Stimulated activated CD8-positive, alpha-beta memory T cell treated with anti-CD3 and anti-CD28 coated beads, Interleukin-4, amount 100 ng/mL, for 48 hours (primary cell): ENCODE measurements around the gene ECT2L.
"Not testable (repeated sequence)": the region's sequence is repeated elsewhere in the genome, so short reads cannot be mapped to it uniquely, and the experiment has no call there.

Source experiments
- DNase-seq: peaks from one replicate; pipeline ENCODE4 v3.0.0-alpha.2; 2020

Gene ECT2L

DNA sequence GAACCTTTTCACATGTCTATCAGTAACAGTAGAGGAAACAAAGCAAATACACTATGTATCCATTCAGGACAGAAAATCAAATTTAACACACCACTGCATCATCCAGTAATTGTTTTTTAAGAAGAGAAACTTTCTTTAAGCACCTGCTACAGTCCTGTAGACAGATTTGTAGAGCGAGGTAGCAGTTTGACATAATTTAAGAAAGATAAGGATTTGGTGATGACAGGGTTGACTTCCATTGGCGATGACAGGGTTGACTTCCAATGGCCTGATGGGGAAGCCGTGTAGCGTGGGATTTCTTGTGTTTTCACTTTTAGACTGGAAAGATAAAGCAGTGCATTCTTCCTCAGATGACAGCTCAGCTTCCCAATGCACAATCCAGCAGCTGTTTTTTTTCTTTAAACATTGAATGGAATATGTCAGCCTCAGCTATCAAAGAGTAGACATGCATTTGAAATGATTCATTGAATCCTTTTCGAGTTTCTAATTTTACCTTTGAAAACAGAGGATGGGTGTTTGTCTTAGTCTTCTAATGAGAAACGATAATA is 68.5 kb downstream of the ECT2L start:
- no peak for DNase-seq

DNA sequence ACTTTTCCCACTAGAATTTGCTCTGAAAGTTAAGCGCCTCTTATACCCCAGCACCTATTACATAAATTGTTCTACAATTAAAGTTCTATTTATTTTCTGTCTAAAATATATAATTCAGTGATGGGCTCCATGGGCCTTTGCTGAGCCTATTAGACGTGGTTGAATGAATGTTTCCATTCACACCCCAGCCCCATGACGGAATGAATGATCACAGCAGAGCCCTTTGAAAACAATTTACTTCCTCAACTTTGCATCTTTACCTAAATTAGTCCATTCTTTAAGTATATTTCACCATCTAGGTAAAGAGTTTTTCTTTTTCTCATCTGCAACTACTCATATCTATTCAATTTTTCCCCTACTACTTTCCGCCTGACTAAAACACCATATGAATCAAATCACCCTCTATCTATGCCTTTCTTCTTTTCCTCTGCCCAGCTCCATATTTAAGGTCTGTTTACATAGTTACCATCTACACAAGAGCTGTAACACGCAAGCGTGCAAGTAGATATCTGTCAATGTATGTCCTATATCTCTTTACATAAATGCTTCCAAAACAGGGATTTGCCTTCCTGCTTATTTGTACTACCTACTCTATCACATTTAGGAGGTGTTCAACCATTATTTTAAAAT is 69.7 kb downstream of the ECT2L start:
- DNase-seq = no peak

DNA sequence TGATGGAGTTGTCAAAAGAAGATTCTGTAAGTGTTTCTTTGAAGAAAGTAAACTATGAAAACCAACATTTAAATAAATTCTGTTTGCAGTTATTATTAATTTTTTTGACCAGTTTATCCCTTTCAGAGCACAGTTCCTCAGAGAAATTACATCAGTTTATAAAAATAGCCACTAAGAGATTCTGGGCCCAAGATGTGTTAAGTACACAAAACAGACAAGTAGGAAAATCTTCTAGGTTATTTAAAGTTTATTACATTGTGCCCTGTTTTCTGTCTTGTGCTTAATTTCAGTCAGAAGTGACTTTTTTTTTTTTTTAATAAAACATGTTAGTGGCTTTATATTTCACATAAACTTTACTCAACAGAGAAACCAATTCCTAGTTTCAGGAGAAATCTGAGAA is 72.3 kb downstream of the ECT2L start:
- no peak for DNase-seq

DNA sequence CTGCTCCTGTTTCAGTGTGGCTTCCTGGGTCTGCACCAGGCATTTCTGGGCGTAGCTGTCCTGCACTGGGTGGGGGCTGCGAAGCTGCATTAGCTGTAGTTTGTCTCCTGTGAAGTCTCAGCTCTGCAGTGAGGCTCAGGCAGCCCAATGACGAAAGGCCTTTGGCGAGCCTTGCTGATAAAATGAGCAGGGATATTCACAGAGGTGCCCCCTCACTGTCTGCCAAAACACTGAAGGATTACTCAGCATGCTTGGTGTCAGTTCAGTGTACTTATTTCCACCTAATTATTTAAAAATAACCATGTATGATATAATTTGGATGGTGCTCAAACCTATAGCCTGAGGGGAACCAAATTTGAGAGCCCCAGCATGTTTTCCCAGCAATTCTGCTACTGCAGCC is 73.5 kb downstream of the ECT2L start:
- no peak for DNase-seq

DNA sequence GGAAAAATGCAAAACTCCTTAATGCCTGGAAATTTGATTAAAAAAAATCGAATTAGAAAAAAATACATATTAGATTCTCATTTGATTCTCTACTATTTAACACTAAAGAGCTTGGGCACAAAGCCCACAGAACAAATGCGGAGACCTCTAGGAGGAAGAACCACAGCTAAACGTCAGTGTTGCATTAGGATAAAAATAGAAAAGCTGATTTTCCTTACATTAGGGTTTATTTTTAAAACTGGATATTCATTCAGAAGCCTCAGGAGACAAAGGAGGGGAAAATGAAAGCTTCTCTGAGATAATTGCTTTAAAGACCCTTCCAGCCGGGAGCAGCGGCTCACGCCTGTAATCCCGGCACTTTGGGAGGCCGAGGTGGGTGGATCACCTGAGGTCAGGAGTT is 77.3 kb downstream of the ECT2L start:
- DNase-seq = no peak

DNA sequence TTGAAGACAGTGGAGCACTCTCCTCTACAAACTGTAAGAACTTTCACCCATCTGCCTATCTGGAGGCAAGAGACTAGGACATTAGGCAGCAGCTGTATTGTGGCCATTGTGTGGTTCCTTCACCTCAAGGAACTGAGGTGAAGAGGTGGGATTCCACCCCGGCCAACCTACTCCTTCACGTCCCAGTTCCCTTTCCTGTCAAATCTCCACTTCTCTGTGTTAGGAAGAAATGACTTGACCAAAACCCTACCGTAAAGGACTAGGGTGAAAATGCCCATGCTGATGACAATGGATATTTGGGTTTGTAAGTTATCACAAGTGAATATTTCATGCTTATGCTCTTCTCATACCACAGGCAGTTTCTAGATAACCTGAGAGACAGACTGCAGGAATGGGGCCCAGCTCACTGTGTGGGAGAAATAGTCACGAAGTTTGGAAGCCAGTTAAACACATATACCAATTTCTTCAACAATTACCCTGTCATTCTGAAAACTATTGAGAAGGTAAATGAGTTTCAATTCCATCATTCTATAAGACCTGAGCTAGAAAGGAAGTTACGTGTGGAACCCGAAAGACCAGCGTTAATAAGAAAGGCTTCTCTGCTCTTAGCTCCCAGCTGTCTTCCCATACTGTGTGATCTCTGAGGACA is 86.6 kb downstream of the ECT2L start:
- no peak for DNase-seq

DNA sequence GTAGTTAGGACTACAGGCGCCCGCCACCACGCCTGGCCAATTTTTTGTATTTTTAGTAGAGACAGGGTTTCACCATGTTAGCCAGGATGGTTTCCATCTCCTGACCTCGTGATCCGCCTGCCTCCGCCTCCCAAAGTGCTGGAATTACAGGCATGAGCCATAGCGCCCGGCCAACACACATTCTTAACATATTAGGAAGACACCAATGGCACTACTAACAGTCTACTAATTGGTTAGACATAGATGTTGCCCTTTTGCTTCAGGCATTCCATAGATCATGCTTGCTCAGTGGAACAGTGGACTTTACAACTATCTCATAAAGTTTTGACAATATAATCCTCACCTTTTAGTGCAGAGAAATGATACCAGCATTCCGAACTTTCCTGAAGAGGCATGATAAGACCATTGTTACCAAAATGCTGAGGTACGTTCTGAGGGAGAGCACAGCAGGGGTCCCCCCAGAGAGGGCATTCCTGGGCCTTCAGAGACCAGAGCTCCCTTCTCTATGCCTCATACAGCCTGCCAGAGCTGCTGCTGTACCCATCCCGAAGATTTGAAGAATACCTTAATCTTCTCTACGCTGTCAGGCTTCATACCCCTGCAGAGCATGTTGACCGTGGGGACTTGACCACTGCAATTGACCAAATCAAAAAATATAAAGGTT is 89.4 kb downstream of the ECT2L start:
- DNase-seq = no peak

DNA sequence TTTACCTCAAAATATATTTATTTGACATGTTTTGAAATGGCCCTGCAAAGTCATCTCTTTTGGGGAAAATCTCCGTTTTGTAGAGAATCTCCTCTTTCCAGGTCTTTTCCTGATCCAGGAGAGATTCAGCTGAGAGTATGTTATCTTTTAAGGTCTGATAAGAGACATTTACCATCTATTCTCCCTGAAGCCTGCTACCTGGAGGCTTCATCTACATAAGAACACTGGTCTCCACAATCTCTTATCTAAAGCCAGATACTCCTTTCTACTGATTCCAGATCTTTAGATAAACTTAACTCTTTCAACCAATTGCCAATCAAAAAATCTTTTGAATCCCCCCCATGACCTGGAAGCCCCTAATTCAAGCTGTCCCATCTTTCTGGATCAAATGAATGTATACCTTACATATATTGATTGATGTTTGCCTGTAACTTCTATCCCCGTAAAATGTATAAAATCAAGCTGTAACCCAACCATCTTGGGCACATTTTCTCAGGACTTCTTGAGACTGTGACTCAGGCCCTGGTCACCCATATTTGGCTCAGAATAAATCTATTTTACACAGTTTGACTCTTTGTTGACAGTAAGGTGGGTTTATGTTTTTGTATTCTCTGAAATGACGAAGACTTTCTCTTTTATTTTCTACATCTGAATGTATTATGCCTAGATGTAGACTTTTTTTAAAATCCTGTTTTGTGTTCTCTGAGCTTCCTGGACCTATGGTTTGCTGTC is 95.5 kb downstream of the ECT2L start:
- no peak for DNase-seq

DNA sequence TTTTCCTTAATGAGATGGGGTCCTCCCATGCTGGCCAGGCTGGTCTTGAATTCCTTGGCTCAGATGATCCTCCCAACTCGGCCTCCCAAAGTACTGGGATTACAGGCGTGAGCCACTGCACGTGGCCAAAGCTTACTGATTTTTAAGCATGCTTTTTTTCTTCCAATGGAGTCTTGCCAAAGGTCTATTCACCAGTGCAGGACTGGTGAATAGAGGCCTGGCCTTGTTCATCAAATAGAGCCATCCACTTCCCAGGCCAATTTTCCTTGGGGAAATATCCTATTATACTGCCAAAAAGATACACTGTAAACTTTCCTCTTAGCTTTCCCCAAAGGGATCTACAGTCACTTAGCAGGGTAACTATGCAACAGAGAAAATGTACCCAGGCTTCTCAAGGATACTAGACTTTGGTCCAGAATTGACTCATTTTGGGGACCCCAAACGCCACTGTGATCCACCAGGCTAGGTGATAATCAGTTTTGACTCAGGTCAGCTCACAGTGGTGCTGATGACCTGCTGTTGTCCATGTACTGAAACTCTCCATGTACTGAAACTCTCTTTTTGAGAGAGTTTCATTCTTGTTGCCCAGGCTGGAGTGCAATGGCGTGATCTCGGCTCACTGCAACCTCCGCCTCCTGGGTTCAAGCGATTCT is 100.3 kb downstream of the ECT2L start:
- DNase-seq = no peak

DNA sequence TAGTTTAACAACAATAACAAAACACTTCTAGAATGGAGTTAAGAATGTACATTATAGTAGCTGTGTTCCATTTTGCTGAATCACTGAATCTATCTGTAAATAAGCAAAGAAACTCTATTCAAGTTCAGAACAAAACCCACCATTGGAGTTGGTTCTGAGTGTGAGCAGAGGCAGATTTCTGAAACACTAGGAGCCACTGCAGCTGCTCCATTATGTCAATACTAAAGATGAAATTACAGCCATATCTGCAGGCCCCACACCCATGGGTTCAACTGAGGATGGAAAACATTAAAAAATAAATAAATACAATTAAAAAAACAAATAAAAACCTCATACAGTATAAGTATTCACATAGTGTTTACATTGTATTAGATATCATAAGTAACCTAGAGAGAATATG is 101.1 kb downstream of the ECT2L start:
- no peak for DNase-seq

DNA sequence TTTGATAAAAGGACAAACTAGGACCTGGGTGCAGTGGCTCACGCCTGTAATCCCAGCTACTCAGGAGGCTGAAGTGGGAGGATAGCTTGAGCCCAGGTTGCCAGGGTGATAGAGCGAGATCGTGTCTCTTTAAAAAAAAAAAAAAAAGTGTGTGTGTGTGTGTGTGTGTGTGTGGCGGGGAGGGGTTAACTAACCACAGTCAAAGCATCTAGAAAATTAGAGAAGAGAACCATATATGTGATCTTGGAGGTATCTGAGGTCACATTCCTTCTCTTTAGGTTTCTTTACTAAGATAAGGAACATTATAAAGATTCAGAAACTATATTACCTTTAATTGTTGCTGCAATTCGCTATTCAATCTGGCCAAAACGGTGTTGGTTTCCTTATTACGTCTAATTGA is 111.3 kb downstream of the ECT2L start:
- no peak for DNase-seq

DNA sequence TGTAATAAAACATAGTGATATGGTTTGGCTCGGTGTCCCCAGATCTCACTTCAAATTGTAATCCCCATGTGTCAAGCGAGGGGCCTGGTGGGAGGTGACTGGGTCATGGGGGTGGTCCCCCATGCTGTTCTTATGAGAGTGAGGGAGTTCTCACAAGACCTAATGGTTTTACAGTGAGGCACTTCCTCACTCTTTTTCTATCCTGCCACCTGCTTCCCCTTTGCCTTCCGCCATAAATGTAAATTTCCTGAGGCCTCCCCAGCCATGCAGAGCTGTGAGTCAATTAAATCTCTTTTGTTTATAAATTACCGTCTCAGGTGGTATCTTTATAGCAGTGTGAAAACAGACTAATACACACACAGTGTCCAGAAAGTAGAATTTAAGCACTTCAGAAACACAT is 113.6 kb downstream of the ECT2L start:
- no peak for DNase-seq

DNA sequence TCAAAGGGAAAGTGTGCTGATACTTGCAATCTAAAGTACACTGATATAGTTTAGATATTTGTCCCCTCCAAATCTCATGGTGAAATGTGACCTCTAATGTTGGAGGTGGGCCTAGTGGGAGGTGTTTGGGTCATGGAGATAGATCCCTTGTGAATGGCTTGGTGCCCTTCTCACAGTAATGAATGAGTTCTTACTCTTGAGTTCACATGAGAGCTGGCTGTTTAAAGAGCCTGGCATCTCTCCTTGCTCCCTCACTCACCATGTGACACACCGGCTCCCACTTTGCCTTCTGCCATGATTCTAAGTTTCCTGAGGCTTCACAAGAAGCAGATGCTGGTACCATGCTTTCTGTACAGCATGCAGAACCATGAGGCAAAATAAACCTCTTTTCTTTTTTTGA is 114.1 kb downstream of the ECT2L start:
- DNase-seq = no peak

DNA sequence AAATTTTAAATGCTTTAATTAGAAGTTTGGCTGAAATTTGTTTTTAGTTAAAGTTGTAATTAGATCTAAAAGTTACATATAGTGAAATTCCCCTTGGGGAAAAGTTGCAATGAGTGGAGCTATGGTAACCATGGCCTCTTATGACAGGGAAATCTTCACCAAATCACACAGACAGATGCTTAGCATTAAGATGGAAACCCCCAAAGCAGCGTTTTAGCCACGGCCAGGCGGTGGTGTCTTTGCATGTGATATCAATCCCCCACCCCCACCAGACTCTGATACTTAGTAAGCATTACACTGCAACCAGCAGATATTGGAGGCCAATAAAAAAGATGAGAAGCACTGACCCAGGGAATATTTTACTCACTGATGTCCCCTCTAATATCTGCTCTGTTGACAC is 116.4 kb downstream of the ECT2L start:
- no peak for DNase-seq

DNA sequence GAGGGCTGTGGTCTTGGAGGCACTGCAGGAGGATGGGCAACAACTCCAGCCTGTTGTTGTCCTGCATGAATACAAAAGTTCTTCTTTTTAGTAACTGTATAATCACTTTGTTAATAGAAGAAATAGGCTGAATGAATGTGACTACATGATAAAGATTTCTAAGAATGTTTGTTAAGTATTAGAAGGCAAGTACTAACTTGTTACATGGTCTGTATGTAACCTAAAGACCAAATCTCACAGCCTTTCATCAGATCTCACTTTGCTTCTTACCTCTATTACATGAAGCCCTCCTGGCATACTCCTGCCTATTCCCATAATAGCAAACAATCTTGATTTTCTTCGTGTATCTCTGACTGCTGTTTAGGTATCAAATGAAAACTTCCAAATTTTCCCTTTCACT is 118.8 kb downstream of the ECT2L start:
- DNase-seq = no peak

DNA sequence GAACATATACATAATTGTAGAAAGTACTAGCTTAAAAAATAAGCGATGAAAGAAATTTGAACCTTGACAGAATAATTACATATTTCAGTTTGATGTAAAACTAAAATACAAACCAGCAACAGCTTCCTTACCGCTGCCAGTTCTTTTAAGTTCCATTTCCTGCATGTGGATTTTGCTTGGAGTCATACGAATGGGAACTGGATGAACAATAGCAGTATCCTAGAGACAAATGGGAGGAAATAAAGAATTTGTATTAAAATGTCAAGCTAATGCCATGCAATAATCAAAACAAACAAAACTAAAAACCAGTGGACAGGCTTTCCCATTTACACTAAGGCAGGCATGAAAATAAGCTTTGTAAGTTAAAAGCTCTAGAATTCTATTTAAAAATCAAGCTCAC is 125.0 kb downstream of the ECT2L start:
- no peak for DNase-seq

DNA sequence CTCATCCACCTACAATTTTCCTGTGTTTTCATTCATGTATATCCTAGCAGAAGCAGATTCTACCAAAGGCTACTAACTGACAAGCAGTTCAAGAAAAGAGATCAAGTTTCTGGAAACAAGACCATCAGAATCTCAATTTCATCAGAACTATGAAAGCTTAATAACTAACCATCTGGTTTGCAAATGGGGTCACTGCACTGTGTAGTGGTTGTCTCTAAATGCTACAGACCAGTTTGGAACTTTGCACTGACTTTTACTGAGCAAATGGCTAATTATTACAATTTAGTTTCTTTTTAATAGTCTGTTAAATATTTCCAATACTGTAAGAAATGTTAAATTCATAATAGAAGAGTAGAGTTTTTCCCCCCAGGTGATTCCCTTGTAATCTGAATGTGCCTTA is 127.7 kb downstream of the ECT2L start:
- DNase-seq = no peak

DNA sequence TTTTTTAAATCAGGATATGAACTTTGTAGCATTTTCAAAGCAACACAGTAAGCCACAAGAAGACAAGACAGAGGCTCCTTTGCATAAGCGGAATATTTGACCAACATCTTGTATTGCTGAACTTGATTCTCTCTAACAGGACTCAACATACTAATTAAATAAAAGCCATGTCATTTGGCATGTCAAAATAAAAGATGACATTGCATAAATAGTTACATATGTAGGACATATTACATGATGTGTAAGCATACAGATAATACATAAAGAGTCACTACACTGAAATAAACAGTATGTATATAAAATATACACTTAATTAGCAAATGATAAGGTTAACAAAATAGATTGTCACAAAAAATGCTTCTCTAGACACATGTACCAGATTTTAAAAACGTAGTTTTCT is 129.9 kb downstream of the ECT2L start:
- no peak for DNase-seq

DNA sequence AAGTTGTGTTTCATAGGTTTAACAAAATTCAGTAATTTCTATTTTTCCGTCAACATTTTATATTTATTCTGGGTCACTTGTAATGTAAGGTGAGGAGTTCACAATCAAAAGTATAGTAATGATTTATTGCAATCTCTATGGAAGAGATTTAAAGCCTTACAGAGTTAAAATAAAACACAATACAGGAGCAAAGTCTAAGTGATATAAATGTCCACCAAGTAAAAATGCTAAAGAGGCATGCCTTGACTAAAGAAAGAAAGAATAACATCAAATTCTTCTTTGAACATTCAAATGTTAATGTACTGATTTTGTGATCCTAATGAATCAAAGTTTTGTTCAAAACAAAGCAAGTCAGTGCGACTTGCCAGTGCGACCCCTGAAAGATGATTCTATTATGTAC is 130.7 kb downstream of the ECT2L start:
- no peak for DNase-seq

DNA sequence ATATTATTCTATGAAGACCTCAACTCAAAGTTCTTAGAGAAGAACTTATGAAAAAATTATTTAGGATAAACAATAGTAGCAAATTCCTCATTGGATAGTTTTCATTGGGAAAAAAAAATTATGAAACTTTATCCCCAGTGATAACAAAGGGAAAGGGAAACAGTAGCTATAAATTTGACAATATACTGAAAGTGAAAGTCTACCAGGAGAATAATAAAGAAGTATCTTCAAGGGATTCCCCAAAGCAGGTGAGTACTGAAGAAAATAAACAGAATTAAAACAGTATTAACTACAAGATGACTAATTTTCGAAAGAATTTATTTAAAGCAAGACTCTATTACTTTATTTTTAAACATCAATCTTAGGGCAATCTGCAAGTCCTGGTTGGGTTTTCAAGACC is 135.8 kb downstream of the ECT2L start:
- no peak for DNase-seq

DNA sequence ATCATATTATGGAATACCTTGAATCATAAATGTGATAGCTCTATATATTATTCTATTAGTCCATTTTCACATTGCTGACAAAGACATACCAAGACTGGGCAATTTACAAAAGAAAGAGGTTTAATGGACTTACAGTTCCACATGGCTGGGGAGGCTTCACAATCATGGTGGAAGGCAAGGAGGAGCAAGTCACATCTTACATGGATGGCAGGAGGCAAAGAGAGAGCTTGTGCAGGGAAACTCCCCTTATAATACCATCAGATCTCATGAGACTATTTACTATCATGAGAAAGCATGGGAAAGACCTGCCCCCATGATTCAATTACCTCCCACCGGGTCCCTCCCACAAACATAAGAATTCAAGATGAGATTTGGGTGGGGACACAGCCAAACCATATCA is 141.0 kb downstream of the ECT2L start:
- not testable (repeated sequence) for DNase-seq

DNA sequence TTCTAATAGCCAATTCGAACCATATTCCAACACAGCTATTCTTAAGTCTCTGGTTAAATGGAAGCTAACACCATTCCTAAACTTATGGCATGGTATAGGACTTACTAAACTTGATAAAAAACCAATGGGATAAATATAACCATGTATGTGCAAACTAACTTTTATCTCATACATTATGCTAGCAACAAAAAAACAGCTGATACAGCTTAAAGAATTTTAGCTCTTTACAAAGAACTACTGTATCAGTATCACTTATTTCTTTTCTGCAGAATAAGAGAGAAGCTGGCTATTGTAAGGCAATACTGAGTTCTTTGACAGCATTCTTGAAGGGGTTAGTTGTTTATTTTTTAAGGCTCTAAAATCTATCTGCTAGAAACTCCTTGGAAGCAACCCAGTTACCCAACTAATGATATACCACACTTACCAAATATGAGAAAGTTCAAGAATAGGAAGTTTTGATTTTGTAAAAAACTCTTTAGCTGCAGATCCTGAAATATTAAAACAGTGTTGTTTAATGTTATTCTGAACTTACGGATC is 147.3 kb downstream of the ECT2L start:
- DNase-seq = no peak

DNA sequence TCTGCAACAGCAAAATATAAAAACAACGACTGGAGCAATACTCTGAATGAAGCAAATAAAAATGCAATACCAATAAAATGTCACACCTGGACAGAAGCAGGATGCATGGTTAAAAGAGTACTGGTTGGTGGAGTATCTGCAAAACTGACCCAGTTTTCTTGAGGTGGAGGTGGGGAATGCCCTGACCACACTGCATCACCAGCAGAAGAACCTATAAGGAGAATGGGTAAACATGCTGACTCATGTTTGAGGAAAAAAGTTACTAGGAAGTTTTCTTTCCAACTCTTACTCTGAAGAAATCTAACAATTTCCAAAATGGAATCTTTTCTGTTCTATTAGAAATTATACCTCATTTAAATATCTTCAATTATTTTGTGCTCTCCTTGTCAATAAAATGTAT is 148.5 kb downstream of the ECT2L start:
- DNase-seq = no peak
